Neural cell (in vitro differentiated cells): ENCODE measurements around the gene SLC39A10. TPM values are rescaled to one million over a fixed set of nuclear protein-coding genes. Genes with fewer than 3 reads are reported as not detected.

Source experiments
- H2AFZ ChIP-seq: fragments of 200-600, 300-800 bp; sonication (generic), shearing (Covaris generic); 2 replicates; pipeline ENCODE4 v1.6.0; 2014; ENCODE audit warnings: low read depth, mild to moderate bottlenecking, antibody characterized with exemption, low read length, moderate library complexity
- H3F3A ChIP-seq: fragments of 200-600 bp; shearing (Covaris generic); 2 replicates; pipeline ENCODE4 v1.6.1; 2016; ENCODE audit warnings: mild to moderate bottlenecking, moderate library complexity, mixed read lengths, antibody characterized with exemption, low read length; ENCODE audit not compliant: insufficient read depth, poor library complexity, severe bottlenecking
- H3K27ac ChIP-seq: fragments of 200-600, 300-800 bp; sonication (generic), shearing (Covaris generic); 2 replicates; pipeline ENCODE4 v1.5.1; 2014; ENCODE audit warnings: mild to moderate bottlenecking, low read length, moderate library complexity
- H3K27me3 ChIP-seq: fragments of 300-800, 200-600 bp; sonication (generic), shearing (Covaris generic); 2 replicates; pipeline ENCODE4 v1.6.0; 2014; ENCODE audit warnings: mild to moderate bottlenecking, low read depth, low read length, moderate library complexity; ENCODE audit not compliant: insufficient read depth
- H3K36me3 ChIP-seq: fragments of 300-800, 200-600 bp; sonication (generic), shearing (Covaris generic); 2 replicates; pipeline ENCODE4 v1.5.1; 2014; ENCODE audit warnings: mild to moderate bottlenecking, antibody characterized with exemption, low read length, moderate library complexity; ENCODE audit not compliant: insufficient read depth
- H3K4me2 ChIP-seq: fragments of 300-800, 200-600 bp; sonication (generic), shearing (Covaris generic); 2 replicates; pipeline ENCODE4 v1.6.0; 2014; ENCODE audit warnings: mild to moderate bottlenecking, low read length
- H3K4me3 ChIP-seq: fragments of 300-800, 200-600 bp; sonication (generic), shearing (Covaris generic); 2 replicates; pipeline ENCODE4 v1.5.1; 2014; ENCODE audit warnings: mild to moderate bottlenecking, low read length, moderate library complexity
- H3K79me2 ChIP-seq: fragments of 200-600 bp; shearing (Covaris generic); replicated peaks from 2 replicates; pipeline ENCODE4 v1.6.0; 2014; ENCODE audit warnings: mild to moderate bottlenecking, low read length, moderate library complexity; ENCODE audit not compliant: insufficient read depth
- H3K9ac ChIP-seq: fragments of 300-800, 200-600 bp; sonication (generic), shearing (Covaris generic); 2 replicates; pipeline ENCODE4 v1.6.1; 2016; ENCODE audit warnings: mild to moderate bottlenecking, low read length, mixed read lengths
- H3K9me2 ChIP-seq: fragments of 200-600 bp; shearing (Covaris generic); 2 replicates; pipeline ENCODE4 v1.6.1; 2016; ENCODE audit warnings: mild to moderate bottlenecking, low read length, mixed read lengths; ENCODE audit not compliant: insufficient read depth
- H3K9me3 ChIP-seq: fragments of 200-600, 300-800 bp; sonication (generic), shearing (Covaris generic); 2 replicates; pipeline ENCODE4 v1.6.1; 2016; ENCODE audit warnings: mild to moderate bottlenecking, mixed run types, low read length, moderate library complexity, mixed read lengths
- H4K20me1 ChIP-seq: fragments of 200-600 bp; shearing (Covaris generic); 2 replicates; pipeline ENCODE4 v1.6.1; 2016; ENCODE audit warnings: mild to moderate bottlenecking, mixed run types; ENCODE audit not compliant: insufficient read depth
- CTCF ChIP-seq: fragments of 450-650 bp; IDR thresholded peaks from 2 replicates; pipeline ENCODE4 v1.5.1; 2014; ENCODE audit warnings: antibody characterized with exemption, mild to moderate bottlenecking, moderate library complexity; ENCODE audit not compliant: poor library complexity, severe bottlenecking
- EP300 ChIP-seq: fragments of 450-650 bp; conservative IDR thresholded peaks from 2 replicates; pipeline ENCODE4 v1.6.1; 2014; ENCODE audit warnings: antibody characterized with exemption, mild to moderate bottlenecking, moderate library complexity; ENCODE audit not compliant: poor library complexity, severe bottlenecking
- EZH2 ChIP-seq: fragments of 200-600, 300-800 bp; shearing (Covaris generic), sonication (generic); IDR thresholded peaks from 2 replicates; pipeline ENCODE4 v1.6.1; 2014; ENCODE audit warnings: antibody characterized with exemption, low read length, borderline replicate concordance, mild to moderate bottlenecking; ENCODE audit not compliant: insufficient read depth, poor library complexity, severe bottlenecking
- MXI1 ChIP-seq: fragments of 450-650 bp; conservative IDR thresholded peaks from 2 replicates; pipeline ENCODE4 v1.6.1; 2014; ENCODE audit warnings: antibody characterized with exemption, mild to moderate bottlenecking; ENCODE audit not compliant: poor library complexity, severe bottlenecking
- POLR2AphosphoS5 ChIP-seq: IDR thresholded peaks from 2 replicates; pipeline ENCODE4 v1.6.1; 2012
- RAD21 ChIP-seq: fragments of 450-650 bp; conservative IDR thresholded peaks from 2 replicates; pipeline ENCODE4 v1.6.1; 2014; ENCODE audit warnings: antibody characterized with exemption, mild to moderate bottlenecking, moderate library complexity
- REST ChIP-seq: IDR thresholded peaks from 2 replicates; pipeline ENCODE4 v1.6.1; 2012; ENCODE audit warnings: borderline replicate concordance
- SMC3 ChIP-seq: fragments of 450-650 bp; conservative IDR thresholded peaks from 2 replicates; pipeline ENCODE4 v1.6.1; 2014; ENCODE audit warnings: antibody characterized with exemption, mild to moderate bottlenecking, moderate library complexity; ENCODE audit not compliant: poor library complexity
- TAF1 ChIP-seq: IDR thresholded peaks from 2 replicates; pipeline ENCODE4 v1.6.1; 2012; ENCODE audit warnings: low read depth
- polyA plus RNA-seq: library from polyadenylated mRNA; depleted of rRNA; stranded (reverse); fragments of >200 nt; gene quantifications from 2 replicates; pipeline ENCODE4 v1.2.3, GENCODE V29; 2014

The SLC39A10 gene
- polyA plus RNA-seq, 1 donor from 2014 or later = 71.7 TPM

GRCh38 chr2:195706161-195706900 lies 49.3 kb downstream of the SLC39A10 start:
- H3K9me3 ChIP-seq = no peaks in the 10 kb centered on the region
- no peaks in the 10 kb centered on the region for H3K27me3 ChIP-seq
- no peaks in the 10 kb centered on the region for H3F3A ChIP-seq
- H3K9me2 ChIP-seq = no peaks in the 10 kb centered on the region
- peaks cover 7% of the 10 kb centered on the region for H3K36me3 ChIP-seq
- H3K27ac ChIP-seq = no peak overlapping the region
- no peaks in the 10 kb centered on the region for H4K20me1 ChIP-seq
- no peak overlapping the region for H2AFZ ChIP-seq
- H3K4me3 ChIP-seq = no peak overlapping the region
- no peak overlapping the region for H3K9ac ChIP-seq
- TF ChIP-seq REST = no peak
- no peak for TF ChIP-seq EP300
- TF ChIP-seq MXI1 = no peak
- TF ChIP-seq POLR2AphosphoS5 = no peak
- TF ChIP-seq SMC3 = no peak
- no peak for TF ChIP-seq RAD21
- no peak for TF ChIP-seq EZH2
- TF ChIP-seq TAF1 = no peak
- TF ChIP-seq CTCF = no peak
- H3K4me2 ChIP-seq = no peak overlapping the region
- peaks cover 7% of the 10 kb centered on the region for H3K79me2 ChIP-seq

DNA sequence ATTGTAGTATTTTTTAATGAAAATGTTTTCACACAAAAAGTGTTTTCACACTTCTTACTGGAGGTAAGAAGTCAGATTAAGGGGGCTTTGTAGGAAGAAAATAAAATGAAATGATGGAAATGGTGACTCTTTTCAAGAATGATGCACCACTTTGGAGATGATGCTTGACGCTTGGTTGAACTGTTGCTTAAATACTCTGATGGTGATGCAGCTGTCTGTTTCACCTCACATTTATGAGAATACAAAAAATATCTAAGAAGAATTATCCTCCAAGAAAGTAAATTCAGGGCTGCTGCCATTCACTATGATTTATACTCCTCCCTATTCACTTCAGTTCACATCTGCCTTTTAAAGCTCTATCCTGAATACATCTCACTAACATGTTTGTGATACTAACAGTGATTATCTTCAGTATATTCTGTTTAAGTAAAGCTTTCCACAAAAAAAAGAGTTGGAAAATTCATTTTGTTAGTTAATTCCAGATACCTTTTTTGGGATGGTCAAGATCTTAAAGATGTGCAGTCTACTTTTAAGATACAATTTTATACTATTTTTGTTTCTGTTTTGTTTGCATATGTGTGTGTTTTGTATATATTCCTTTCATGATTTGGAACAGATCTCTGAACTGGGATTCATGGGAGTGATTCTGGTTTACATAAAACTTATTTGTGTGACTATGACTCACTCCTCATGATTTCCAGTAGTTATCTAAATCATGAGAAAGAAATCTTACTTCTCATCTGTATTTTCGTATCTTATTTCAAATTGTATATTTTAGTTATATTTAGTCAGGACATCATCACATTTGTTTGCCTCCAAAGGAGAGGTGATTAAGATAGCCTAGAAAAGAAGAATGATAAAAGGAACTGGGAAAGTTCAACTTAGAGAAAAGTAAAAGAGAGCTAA lies 53.1 kb downstream of the SLC39A10 start:
- Histone ChIP-seq H3K4me2 (no peak overlapping the region), H3K27ac (no peak overlapping the region), H3K9me3 (no peaks in the 10 kb centered on the region)

More for the DNA sequence above, 53.1 kb downstream of the SLC39A10 start:
- no peaks in the 10 kb centered on the region for H3K9me2 ChIP-seq
- no peak overlapping the region for H3K9ac ChIP-seq
- H3K36me3 ChIP-seq = peaks cover 13% of the 10 kb centered on the region
- no peak for TF ChIP-seq REST
- TF ChIP-seq CTCF = no peak
- no peak for TF ChIP-seq SMC3
- no peak for TF ChIP-seq TAF1
- TF ChIP-seq MXI1 = no peak
- TF ChIP-seq EZH2 = no peak
- TF ChIP-seq EP300 = no peak
- no peak for TF ChIP-seq RAD21
- no peak for TF ChIP-seq POLR2AphosphoS5
- H3K4me3 ChIP-seq = no peak overlapping the region
- no peaks in the 10 kb centered on the region for H3K79me2 ChIP-seq
- H3K27me3 ChIP-seq = no peaks in the 10 kb centered on the region
- H4K20me1 ChIP-seq = no peaks in the 10 kb centered on the region
- no peaks in the 10 kb centered on the region for H3F3A ChIP-seq
- no peak overlapping the region for H2AFZ ChIP-seq
